ENCODE data around the gene RSPO1.
"Not testable (repeated sequence)": the region's sequence is repeated elsewhere in the genome, so short reads cannot be mapped to it uniquely, and the experiment has no call there.

Gene RSPO1, protein sequence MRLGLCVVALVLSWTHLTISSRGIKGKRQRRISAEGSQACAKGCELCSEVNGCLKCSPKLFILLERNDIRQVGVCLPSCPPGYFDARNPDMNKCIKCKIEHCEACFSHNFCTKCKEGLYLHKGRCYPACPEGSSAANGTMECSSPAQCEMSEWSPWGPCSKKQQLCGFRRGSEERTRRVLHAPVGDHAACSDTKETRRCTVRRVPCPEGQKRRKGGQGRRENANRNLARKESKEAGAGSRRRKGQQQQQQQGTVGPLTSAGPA

DNA sequence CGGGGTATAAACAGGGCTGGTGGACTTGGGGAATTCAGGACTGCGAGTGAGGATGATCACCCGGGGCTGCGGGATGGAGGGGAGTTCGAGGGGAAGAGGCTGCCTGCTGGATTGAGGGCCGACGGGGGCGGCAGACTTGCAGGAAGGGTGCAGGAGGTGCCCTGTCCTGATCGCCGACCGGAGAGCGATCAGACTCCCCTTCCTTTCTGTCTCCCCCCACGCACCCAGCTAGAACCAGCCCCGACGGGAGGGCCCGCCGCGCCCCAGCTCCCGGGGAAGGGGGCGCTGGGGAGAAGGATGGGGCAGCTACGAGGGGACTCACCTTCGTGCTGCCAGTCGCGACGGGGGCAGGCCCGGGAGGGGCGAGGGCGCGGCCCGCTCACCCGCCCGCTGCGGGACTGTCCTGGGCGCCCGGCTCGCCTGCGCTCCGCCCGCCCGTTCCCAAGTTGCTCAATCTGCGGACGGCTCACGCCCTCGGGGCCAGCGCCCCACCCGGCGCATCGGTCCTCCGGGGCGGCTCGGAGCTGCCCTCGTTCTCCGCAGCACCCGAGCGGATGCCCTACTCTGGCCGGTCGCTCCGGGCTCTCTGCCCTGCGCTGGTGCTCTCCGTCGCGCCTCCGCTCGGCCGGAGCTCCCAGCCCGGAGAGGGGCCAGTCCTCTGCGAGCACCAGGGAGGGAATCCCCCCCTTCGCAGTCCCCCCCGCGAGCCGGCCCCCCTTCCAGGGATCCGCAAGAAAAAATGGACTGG lies at the start of gene RSPO1:
Gene RSPO1 (minus strand): TSS at position 649 of the 748 bp plus-strand sequence. CDS start 5,231 bp downstream, outside the sequence.
- peak; percentile 68 for ATAC-seq
- TF ChIP-seq ISL1 (CRISPR knock-in tag; IDR thresholded peaks at IDR 0.05) (no peak), ZC3H10 (CRISPR knock-in tag; IDR thresholded peaks at IDR 0.05) (no peak), ESRRG (CRISPR knock-in tag; IDR thresholded peaks at IDR 0.05) (no peak), ZNF565 (CRISPR knock-in tag; conservative IDR thresholded peaks at IDR 0.05; ENCODE audit: low read depth) (no peak), SNAI2 (CRISPR knock-in tag; IDR thresholded peaks at IDR 0.05) (no peak), TOX (CRISPR knock-in tag; IDR thresholded peaks at IDR 0.05; ENCODE audit: borderline replicate concordance) (no peak), TCF4 (CRISPR knock-in tag; IDR thresholded peaks at IDR 0.05; ENCODE audit: borderline replicate concordance) (no peak), ARNTL (CRISPR knock-in tag; IDR thresholded peaks at IDR 0.05; ENCODE audit: borderline replicate concordance, low read depth) (no peak), ZFP30 (CRISPR knock-in tag; IDR thresholded peaks at IDR 0.05) (no peak)
- TF ChIP-seq, protein P1, sequence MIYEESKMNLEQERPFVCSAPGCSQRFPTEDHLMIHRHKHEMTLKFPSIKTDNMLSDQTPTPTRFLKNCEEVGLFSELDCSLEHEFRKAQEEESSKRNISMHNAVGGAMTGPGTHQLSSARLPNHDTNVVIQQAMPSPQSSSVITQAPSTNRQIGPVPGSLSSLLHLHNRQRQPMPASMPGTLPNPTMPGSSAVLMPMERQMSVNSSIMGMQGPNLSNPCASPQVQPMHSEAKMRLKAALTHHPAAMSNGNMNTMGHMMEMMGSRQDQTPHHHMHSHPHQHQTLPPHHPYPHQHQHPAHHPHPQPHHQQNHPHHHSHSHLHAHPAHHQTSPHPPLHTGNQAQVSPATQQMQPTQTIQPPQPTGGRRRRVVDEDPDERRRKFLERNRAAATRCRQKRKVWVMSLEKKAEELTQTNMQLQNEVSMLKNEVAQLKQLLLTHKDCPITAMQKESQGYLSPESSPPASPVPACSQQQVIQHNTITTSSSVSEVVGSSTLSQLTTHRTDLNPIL (CRISPR knock-in tag; IDR thresholded peaks at IDR 0.05; ENCODE audit: low read depth), result no peak
- TF ChIP-seq, protein P2, sequence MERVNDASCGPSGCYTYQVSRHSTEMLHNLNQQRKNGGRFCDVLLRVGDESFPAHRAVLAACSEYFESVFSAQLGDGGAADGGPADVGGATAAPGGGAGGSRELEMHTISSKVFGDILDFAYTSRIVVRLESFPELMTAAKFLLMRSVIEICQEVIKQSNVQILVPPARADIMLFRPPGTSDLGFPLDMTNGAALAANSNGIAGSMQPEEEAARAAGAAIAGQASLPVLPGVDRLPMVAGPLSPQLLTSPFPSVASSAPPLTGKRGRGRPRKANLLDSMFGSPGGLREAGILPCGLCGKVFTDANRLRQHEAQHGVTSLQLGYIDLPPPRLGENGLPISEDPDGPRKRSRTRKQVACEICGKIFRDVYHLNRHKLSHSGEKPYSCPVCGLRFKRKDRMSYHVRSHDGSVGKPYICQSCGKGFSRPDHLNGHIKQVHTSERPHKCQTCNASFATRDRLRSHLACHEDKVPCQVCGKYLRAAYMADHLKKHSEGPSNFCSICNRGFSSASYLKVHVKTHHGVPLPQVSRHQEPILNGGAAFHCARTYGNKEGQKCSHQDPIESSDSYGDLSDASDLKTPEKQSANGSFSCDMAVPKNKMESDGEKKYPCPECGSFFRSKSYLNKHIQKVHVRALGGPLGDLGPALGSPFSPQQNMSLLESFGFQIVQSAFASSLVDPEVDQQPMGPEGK (CRISPR knock-in tag; IDR thresholded peaks at IDR 0.05; ENCODE audit: borderline replicate concordance), result no peak
- TF ChIP-seq, protein P3, sequence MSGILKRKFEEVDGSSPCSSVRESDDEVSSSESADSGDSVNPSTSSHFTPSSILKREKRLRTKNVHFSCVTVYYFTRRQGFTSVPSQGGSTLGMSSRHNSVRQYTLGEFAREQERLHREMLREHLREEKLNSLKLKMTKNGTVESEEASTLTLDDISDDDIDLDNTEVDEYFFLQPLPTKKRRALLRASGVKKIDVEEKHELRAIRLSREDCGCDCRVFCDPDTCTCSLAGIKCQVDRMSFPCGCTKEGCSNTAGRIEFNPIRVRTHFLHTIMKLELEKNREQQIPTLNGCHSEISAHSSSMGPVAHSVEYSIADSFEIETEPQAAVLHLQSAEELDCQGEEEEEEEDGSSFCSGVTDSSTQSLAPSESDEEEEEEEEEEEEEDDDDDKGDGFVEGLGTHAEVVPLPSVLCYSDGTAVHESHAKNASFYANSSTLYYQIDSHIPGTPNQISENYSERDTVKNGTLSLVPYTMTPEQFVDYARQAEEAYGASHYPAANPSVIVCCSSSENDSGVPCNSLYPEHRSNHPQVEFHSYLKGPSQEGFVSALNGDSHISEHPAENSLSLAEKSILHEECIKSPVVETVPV (CRISPR knock-in tag; IDR thresholded peaks at IDR 0.05), result no peak

DNA sequence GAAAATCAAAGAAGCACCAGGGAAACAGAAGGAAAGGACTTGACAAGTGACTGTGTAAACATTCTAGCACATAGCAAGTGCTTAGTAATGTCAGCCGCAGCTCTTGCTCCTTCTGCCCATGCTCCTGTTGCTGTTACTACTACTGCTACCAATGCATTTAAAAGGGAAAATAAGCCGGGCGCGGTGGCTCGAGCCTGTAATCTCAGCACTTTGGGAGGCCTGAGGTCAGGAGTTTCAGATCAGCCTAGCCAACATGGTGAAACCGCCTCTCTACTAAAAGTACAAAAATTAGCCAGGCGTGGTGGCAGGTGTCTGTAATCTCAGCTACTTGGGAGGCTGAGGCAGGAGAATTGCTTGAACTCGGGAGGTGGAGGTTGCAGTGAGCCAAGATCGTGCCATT lies 49.5 kb upstream of the RSPO1 start:
- ATAC-seq, result not testable (repeated sequence)

DNA sequence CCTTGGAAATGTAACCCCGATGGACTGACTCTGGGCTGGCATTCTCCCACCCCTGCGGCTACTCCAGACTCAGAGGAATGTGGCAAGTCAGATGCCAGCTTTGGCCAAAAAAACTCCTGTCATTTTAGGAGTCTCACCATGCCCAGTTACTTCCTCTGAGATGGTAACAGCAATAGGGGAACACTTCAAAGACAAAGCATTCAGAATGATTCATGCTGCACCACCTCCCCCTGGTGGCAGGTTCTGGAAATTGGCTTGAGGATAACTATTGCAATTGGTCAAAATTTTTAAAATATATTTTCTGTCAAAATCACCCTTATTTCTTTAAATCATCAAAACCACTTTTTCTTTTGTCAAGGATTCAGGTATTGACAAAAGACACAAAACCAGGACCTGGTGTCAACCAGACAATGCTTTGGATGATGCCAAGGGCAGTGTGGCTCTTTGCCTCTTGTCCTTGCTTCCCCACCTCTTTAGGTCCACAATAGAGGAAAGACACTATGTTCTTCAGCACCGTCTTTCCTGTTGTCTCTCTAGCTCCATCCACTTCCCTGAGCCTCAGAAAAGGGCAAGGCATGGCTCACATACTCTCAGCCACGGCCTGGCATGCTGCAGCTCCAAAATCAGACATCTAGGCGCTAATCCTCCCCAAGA lies 47.8 kb upstream of the RSPO1 start:
- TF ChIP-seq OSR1 (CRISPR knock-in tag; IDR thresholded peaks at IDR 0.05), result no peak
- no peak for TF ChIP-seq ZNF70 (CRISPR knock-in tag; IDR thresholded peaks at IDR 0.05)
- TF ChIP-seq ZNF8 (CRISPR knock-in tag; IDR thresholded peaks at IDR 0.05), result no peak
- TF ChIP-seq, protein P1 (CRISPR knock-in tag; IDR thresholded peaks at IDR 0.05; ENCODE audit: low read depth), result no peak
- TF ChIP-seq ZFP30 (CRISPR knock-in tag; IDR thresholded peaks at IDR 0.05), result no peak
- TF ChIP-seq, protein P3 (CRISPR knock-in tag; IDR thresholded peaks at IDR 0.05), result no peak
- TF ChIP-seq TOX (CRISPR knock-in tag; IDR thresholded peaks at IDR 0.05; ENCODE audit: borderline replicate concordance), result no peak
- TF ChIP-seq BACH2 (CRISPR knock-in tag; IDR thresholded peaks at IDR 0.05; ENCODE audit: borderline replicate concordance), result no peak
- TF ChIP-seq ZFP3 (CRISPR knock-in tag; IDR thresholded peaks at IDR 0.05), result no peak
- ATAC-seq, result peak; percentile 96

DNA sequence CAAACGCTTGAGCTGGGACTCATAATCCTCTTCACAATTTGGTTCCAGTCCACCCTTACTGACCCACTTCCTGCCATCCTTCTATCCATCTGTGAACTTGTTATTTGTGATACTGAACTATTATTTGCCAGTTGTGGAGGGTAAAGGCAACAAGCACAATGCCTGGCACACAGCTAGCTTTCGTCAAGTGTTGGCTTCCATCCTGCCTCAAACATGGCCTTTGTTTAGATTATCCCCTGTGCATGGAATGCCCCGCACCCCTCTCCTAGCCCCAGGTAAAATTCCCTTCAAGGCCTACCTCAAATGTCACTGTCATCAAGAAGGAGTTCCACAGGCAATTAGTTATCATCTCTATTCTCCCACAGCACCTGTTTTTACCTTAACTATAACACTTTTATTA lies 46.2 kb upstream of the RSPO1 start:
- no peak for ATAC-seq
- TF ChIP-seq ZFP30 (CRISPR knock-in tag; IDR thresholded peaks at IDR 0.05) (no peak), ZNF70 (CRISPR knock-in tag; IDR thresholded peaks at IDR 0.05) (no peak), ZNF8 (CRISPR knock-in tag; IDR thresholded peaks at IDR 0.05) (no peak), ZFP3 (CRISPR knock-in tag; IDR thresholded peaks at IDR 0.05) (no peak)
- TF ChIP-seq, protein P4, sequence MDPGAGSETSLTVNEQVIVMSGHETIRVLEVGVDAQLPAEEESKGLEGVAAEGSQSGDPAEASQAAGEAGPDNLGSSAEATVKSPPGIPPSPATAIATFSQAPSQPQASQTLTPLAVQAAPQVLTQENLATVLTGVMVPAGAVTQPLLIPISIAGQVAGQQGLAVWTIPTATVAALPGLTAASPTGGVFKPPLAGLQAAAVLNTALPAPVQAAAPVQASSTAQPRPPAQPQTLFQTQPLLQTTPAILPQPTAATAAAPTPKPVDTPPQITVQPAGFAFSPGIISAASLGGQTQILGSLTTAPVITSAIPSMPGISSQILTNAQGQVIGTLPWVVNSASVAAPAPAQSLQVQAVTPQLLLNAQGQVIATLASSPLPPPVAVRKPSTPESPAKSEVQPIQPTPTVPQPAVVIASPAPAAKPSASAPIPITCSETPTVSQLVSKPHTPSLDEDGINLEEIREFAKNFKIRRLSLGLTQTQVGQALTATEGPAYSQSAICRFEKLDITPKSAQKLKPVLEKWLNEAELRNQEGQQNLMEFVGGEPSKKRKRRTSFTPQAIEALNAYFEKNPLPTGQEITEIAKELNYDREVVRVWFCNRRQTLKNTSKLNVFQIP (CRISPR knock-in tag; IDR thresholded peaks at IDR 0.05; ENCODE audit: borderline replicate concordance, low read depth), result no peak
- TF ChIP-seq, protein P3 (CRISPR knock-in tag; IDR thresholded peaks at IDR 0.05), result no peak

Measured in SK-N-SH treated with all-trans-retinoic acid at 6 μM for 48 hours (cell line).